ENCODE measurements around the gene EXOC6B.

GRCh38 chr2:72822794-72823193 lies 3.0 kb downstream of the EXOC6B start:
- TF ChIP-seq CTCF (IDR thresholded peaks at IDR 0.05), result no peak
- TF ChIP-seq POLR2A (IDR thresholded peaks at IDR 0.05), result no peak
